K562 (cell line): ENCODE data around the gene DUSP19. TPM values are rescaled to one million over a fixed set of nuclear protein-coding genes. Genes with fewer than 3 reads are reported as not detected.

Source experiments
- ASH1L ChIP-seq: fragments of 450-650 bp; IDR thresholded peaks from 2 replicates; pipeline ENCODE4 v1.6.1; 2018; ENCODE audit warnings: borderline replicate concordance, mild to moderate bottlenecking, low read depth; ENCODE audit not compliant: partially characterized antibody
- BCOR ChIP-seq: fragments of 450-650 bp; IDR thresholded peaks from 2 replicates; pipeline ENCODE4 v1.6.1; 2016
- CBFA2T3 ChIP-seq: fragments of 450-650 bp; IDR thresholded peaks from 2 replicates; pipeline ENCODE4 v1.6.1; 2017
- CBX2 ChIP-seq: fragments of 200-600 bp; sonication (generic); IDR thresholded peaks from one replicate; pipeline ENCODE4 v1.6.1; 2012; ENCODE audit warnings: mild to moderate bottlenecking, low read length, inconsistent platforms; ENCODE audit not compliant: insufficient read depth, poor library complexity, severe bottlenecking
- CREBBP ChIP-seq: IDR thresholded peaks from one replicate; pipeline ENCODE4 v1.6.1; 2012; ENCODE audit warnings: low read depth, mild to moderate bottlenecking, control low read depth, inconsistent platforms, low read length
- DMBX1 ChIP-seq: fragments of 250-450 bp; sonication (Bioruptor Pico); IDR thresholded peaks from 2 replicates; pipeline ENCODE4 v1.8.0; 2022; ENCODE audit warnings: inconsistent platforms, mild to moderate bottlenecking, moderate library complexity, borderline replicate concordance
- DNMT1 ChIP-seq: fragments of 450-650 bp; IDR thresholded peaks from 2 replicates; pipeline ENCODE4 v1.6.1; 2016; ENCODE audit warnings: antibody characterized with exemption, mild to moderate bottlenecking
- EZH2 ChIP-seq: IDR thresholded peaks from 2 replicates; pipeline ENCODE4 v1.6.1; 2012; ENCODE audit warnings: low read depth, mild to moderate bottlenecking, inconsistent platforms, low read length, borderline replicate concordance
- FOXP1 ChIP-seq: sonication (generic); formaldehyde crosslinking; IDR thresholded peaks from 2 replicates; pipeline ENCODE4 v1.8.0; 2022; ENCODE audit warnings: mild to moderate bottlenecking, missing genetic modification reagents
- ILF3 ChIP-seq: fragments of 450-650 bp; IDR thresholded peaks from 2 replicates; pipeline ENCODE4 v1.6.1; 2018; ENCODE audit warnings: antibody characterized with exemption, mild to moderate bottlenecking, moderate library complexity, borderline replicate concordance
- IRF2 ChIP-seq: sonication (generic); formaldehyde crosslinking; IDR thresholded peaks from 2 replicates; pipeline ENCODE4 v1.8.1; 2022; ENCODE audit warnings: mild to moderate bottlenecking, missing genetic modification reagents
- KLF1 ChIP-seq: fragments of 450-650 bp; IDR thresholded peaks from 2 replicates; pipeline ENCODE4 v1.6.1; 2016; ENCODE audit warnings: missing genetic modification characterization, missing compliant biosample characterization
- KLF16 ChIP-seq: IDR thresholded peaks from 2 replicates; pipeline ENCODE4 v1.6.1; 2016; ENCODE audit warnings: antibody characterized with exemption
- MTA1 ChIP-seq: fragments of 450-650 bp; IDR thresholded peaks from 2 replicates; pipeline ENCODE4 v1.6.1; 2017; ENCODE audit warnings: borderline replicate concordance
- NCOR1 ChIP-seq: fragments of 450-650 bp; IDR thresholded peaks from 2 replicates; pipeline ENCODE4 v1.6.1; 2016; ENCODE audit warnings: mild to moderate bottlenecking, moderate library complexity
- NFATC3 ChIP-seq: fragments of 450-650 bp; IDR thresholded peaks from 2 replicates; pipeline ENCODE4 v1.6.1; 2017; ENCODE audit warnings: mild to moderate bottlenecking
- NR2C1 ChIP-seq, 2 experiments: fragments of 450-650 bp; IDR thresholded peaks; 2 replicates each; pipeline ENCODE4 v1.6.1; 2017; ENCODE audit warnings: mild to moderate bottlenecking in 2 of 2, antibody characterized with exemption in 1 of 2, inconsistent platforms in 1 of 2, missing compliant biosample characterization in 1 of 2, missing genetic modification characterization in 1 of 2
- PURB ChIP-seq: sonication (generic); formaldehyde crosslinking; IDR thresholded peaks from 2 replicates; pipeline ENCODE4 v1.9.0; 2021; ENCODE audit warnings: low read depth, mild to moderate bottlenecking, missing genetic modification reagents
- RBFOX2 ChIP-seq: fragments of 200-400 bp; formaldehyde crosslinking; IDR thresholded peaks from 2 replicates; pipeline ENCODE4 v1.6.1; 2017; ENCODE audit warnings: low read depth, mild to moderate bottlenecking, low read length, moderate library complexity
- RBM39 ChIP-seq: fragments of 200-400 bp; formaldehyde crosslinking; optimal IDR thresholded peaks from 2 replicates; pipeline ENCODE3; 2018; ENCODE audit warnings: low read depth, low read length
- RCOR1 ChIP-seq, 2 experiments: IDR thresholded peaks; 2 replicates each; pipeline ENCODE4 v1.6.1; 2012; ENCODE audit warnings: low read depth in 2 of 2, low read length in 2 of 2, borderline replicate concordance in 1 of 2, improper control_type of control experiment in 1 of 2
- SMAD2 ChIP-seq: fragments of 150-350 bp; IDR thresholded peaks from 2 replicates; pipeline ENCODE4 v1.6.1; 2014; ENCODE audit warnings: low read depth, mild to moderate bottlenecking, low read length
- THAP7 ChIP-seq: fragments of 250-450 bp; sonication (Bioruptor Pico); IDR thresholded peaks from 2 replicates; pipeline ENCODE4 v1.5.0; 2021
- THRAP3 ChIP-seq: fragments of 450-650 bp; IDR thresholded peaks from 2 replicates; pipeline ENCODE4 v1.6.1; 2016; ENCODE audit warnings: mild to moderate bottlenecking, inconsistent platforms, borderline replicate concordance
- ZNF347 ChIP-seq: fragments of 450-650 bp; formaldehyde crosslinking; IDR thresholded peaks from 2 replicates; pipeline ENCODE4 v1.4.0; 2020; ENCODE audit warnings: low read depth, mild to moderate bottlenecking, moderate library complexity
- polyA plus RNA-seq, 8 experiments: library from polyadenylated mRNA; depleted of rRNA in 4 of 8; stranded (reverse) in 5 of 8; unstranded in 3 of 8; fragments of >200 nt; fragmentation: Nextera tagmentation in 2 of 8; fragmentation: Illumina TruSeq in 1 of 8; extraction: Ambion mirVana in 2 of 8; extraction: Trizol in 1 of 8; gene quantifications; 2 replicates each; pipeline versions ENCODE4 v1.2.1 to v1.2.3, GENCODE V29; 2011 to 2014; ENCODE audit warnings: inconsistent platforms in 1 of 8, missing spikeins in 1 of 8
- total RNA-seq, 7 experiments: library from RNA; depleted of rRNA in 6 of 7; stranded (reverse); fragments of >200 nt in 6 of 7; fragmentation: Illumina TruSeq in 2 of 7; extraction: Trizol in 2 of 7; gene quantifications; 2 replicates each; pipeline versions ENCODE4 v1.2.1 to v1.2.3, GENCODE V29; 2011 to 2021; ENCODE audit warnings: low replicate concordance in 1 of 7
- TF ChIP-seq, protein P1 (sequence below): IDR thresholded peaks from 2 replicates; pipeline ENCODE4 v1.6.1; 2016; ENCODE audit warnings: missing genetic modification characterization, missing compliant biosample characterization

DUSP19 gene
- total and polyA plus RNA-seq, 9 of the 15 experiments (the other 6 are each of a cell fraction or from before 2014, with no cell fraction given), result 1.6 to 6.3 (median 3.1) TPM

DNA sequence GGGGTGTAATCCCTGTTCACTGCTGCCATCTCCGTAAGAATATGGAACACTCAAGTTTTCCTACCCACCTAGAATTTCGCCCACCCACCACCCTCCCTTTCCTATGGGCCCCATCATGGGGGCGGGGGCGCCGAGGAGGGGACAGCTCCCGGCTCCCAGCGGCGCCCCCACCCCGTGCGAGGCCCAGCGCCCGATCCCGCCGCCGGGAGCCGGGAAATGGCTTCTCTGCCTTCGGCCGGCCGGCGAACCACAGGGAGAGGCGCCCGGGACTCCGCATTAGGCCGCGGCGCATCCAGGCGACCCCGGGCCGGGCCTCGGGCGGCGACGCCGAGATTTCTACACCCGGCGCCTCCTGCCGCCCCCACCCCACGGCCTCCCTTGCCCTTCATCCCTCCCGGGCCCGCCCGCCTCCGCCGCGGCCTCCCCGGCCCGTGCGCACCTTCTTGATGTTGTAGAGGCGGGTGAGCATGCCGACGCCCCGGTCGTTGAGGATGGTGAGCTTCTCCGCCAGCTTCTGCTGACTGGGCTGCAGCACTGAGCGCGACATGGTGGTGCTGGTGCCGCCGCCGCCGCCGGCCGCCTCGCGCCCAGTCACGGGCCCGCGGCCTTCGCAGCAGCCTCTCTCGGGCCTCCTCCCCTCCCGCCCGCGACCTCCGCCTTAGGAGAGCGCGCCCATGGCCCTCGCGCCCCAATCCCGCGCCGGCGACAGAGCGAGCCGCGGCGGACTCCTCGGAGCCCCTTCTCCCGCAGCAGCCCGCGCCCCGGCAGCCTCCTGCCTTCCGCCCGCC, 40.8 kb upstream of the DUSP19 start (continued):
- TF ChIP-seq EZH2 (no peak), KLF1 (tag) (no peak), SMAD2 (no peak), CBFA2T3 (no peak), FOXP1 (CRISPR knock-in tag) (no peak), ILF3 (no peak), KLF16 (no peak), NCOR1 (no peak), RBM39 (no peak), ZNF347 (CRISPR knock-in tag) (no peak), MTA1 (no peak), DNMT1 (no peak), ASH1L (no peak), RCOR1 (IDR thresholded peaks at IDR 0.05; ENCODE audit: borderline replicate concordance in 1 of 2, low read depth in 2 of 2, low read length in 2 of 2) (no peak), CBX2 (no peak), THAP7 (CRISPR knock-in tag) (0 out of 2 replicates have a peak, but pooled peaks have one; percentile 23), BCOR (no peak), DMBX1 (no peak), NR2C1 (IDR thresholded peaks at IDR 0.05) (no peak), NR2C1 (tag; IDR thresholded peaks at IDR 0.05) (no peak), NFATC3 (no peak), IRF2 (CRISPR knock-in tag) (no peak), RBFOX2 (peak; percentile 93), PURB (no peak), CREBBP (no peak), THRAP3 (no peak)
- TF ChIP-seq, protein P1, sequence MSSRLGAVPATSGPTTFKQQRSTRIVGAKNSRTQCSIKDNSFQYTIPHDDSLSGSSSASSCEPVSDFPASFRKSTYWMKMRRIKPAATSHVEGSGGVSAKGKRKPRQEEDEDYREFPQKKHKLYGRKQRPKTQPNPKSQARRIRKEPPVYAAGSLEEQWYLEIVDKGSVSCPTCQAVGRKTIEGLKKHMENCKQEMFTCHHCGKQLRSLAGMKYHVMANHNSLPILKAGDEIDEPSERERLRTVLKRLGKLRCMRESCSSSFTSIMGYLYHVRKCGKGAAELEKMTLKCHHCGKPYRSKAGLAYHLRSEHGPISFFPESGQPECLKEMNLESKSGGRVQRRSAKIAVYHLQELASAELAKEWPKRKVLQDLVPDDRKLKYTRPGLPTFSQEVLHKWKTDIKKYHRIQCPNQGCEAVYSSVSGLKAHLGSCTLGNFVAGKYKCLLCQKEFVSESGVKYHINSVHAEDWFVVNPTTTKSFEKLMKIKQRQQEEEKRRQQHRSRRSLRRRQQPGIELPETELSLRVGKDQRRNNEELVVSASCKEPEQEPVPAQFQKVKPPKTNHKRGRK (tag), result no peak
